HTERT RPE-1 (cell line): Measurements from ENCODE around the gene IER2.

ENCODE experiments used
- in situ Hi-C: fragments of 300-500 bp; cut with MboI; formaldehyde crosslinking; loops from 4 replicates; pipeline ENCODE4 v1.14.3; 2020; ENCODE audit warnings: low sequenced_read_pairs

The IER2 gene

DNA sequence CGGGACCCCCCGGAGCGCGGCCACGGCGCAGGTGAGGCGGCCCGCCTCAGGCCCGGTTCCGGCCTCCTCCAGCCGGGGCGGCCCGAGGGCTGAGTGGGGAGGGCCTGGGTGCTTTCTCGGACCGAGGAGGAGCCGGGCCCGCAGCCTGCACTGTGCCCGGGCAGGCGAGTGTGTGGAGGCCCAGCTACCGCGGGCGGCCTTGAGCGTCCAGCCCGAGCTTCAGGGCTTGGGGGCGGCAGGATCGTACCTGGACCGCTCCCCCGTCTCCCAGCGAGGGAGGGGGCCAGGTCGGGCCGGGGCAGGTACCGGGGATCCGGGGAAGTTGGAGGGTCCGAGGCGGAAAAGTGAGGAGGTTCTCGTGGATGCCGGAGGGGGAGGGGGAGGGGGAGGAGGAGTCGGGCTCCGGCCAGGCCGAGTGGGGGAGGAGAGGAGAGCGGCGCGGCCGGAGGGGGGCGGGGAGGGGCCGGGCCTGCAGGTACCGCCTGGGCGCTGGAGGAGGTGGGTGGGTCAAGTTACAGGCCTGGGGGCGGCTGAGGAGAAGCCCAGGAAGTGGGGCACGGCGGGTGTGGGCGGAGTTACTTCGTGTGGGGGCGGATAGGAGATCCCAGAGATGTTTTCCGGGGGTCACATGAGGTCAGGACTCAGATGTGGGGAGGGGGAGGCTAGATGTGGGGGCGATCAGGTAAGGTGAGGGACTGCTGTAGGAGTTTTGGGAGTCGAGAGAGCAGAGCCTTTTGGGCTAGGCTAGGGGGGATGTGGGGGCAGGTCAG, 31.6 kb upstream of the IER2 start:
- in situ Hi-C loops = no loop called here

DNA sequence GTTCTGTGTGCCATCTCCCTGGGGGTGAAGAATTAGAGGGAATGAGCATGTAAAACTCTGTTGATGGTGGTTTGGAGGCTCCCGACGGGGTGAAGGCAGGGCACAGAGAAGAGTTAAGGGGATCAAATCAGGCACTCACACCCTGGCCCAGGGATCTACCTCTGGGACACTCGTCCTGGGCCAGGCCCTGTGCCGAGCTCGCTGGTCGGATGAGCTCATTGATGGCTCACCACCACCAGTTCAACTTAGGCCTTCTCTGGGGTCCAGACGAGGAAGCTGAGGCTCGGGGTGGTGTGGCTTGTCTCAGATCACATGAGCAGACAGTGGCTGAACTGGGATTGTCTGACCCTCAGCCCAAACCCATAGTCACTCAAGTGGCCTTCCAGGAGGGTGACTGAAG, 30.6 kb upstream of the IER2 start:
- in situ Hi-C loops = no loop called here

DNA sequence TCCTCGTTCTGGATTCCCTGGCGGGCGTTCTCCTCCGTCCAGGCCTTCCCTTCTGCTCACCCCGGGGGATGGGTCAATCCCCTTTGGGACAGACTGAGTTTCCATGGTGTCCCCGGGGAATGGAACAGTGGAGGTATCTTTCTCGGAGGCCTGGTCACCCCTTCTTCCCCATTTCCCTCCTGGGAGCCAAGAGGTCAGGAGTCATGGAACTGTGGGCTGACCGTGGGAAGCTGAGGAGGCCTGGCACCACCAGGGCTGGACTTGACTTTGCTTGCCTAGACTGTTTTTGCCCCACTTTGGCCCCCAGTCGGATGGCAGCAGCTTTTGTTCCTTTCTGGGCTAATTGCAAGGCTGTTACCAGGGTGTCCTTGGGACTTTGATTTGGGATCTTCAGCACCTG, 30.2 kb upstream of the IER2 start:
- in situ Hi-C loops = no loop called here

DNA sequence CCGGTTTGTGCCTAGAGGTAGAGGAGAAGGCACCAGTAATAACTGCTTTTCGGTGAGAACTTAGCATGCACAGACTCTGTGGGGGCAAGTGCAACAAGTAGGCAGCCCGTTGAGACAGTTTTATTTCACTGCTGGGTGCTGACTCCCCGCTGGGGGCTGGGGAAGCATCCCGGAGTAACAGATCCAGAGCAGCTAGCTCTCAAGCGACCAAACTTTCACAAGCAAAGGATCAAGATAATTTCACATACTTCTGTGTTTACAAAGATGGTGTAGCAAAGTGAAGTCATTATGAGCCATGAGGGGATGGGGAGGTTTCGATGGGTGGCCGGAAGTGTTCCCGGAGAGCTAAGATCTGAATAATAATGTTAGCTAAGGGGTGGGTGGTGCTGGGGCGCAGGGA, 29.4 kb upstream of the IER2 start:
- in situ Hi-C loops = no loop called here

DNA sequence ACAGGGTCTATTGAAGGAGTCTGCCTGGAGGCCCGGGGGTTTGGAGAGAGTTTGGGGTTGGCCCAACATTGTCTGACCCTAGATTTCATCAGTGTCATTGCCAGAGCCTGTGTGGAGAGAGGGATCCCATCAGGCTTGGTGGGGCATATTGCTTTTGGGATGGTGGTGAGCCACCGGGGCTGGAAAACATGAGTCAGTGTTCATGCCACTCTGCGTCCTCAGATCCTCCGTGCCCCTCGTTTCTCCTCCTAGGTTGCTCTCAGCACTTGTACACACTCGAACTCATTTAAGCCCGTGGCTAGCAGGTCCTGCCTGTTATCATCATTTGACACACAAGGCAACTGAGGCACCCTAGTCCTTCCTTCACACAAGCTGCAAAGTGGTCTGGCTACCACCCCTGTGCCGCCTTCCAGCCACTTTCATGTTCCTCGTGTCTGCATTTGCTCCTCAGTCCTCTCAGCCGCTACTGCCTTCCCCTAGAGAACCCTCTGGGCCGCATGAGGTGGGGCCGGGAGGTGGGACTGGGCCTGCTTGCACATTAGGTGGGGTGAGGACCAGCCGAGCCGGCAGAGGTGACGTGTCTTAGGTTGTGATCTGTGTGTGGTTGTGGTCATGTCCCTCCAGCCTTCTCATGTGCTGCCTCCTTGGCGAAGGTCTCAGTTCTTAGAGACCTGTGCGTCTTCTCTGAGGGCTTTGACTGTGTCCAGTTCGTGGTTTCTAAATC, 28.5 kb upstream of the IER2 start:
- in situ Hi-C loops = no loop called here

DNA sequence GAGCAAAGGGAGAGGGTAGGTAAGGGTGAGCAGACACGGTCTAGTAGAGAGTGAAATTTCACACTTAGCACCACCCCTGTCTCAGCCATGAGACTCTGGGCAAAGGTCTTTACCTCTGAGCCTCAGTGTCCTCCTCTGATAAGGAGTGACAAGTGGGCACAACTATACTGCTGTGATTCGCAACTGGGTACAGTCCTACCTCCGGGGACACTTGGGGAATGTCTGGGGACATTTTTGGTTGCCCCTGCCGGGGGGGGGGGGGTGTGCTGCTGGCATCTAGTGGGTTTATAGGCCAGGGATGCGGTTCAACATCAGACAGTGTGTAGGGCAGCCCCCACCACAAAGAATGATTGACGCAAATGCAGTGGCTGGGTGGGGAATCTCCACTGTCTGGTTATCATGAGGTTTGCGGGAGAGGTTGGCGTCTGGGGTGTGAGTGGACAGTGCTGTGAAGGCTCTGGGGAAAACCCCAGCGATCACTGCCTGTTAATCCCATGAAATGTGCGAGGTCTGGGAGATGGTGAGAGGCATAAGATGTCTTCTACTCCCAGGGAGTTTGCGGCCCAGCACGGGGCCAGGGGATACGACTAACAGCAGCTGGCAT, 27.8 kb upstream of the IER2 start:
- in situ Hi-C loops = no loop called here

DNA sequence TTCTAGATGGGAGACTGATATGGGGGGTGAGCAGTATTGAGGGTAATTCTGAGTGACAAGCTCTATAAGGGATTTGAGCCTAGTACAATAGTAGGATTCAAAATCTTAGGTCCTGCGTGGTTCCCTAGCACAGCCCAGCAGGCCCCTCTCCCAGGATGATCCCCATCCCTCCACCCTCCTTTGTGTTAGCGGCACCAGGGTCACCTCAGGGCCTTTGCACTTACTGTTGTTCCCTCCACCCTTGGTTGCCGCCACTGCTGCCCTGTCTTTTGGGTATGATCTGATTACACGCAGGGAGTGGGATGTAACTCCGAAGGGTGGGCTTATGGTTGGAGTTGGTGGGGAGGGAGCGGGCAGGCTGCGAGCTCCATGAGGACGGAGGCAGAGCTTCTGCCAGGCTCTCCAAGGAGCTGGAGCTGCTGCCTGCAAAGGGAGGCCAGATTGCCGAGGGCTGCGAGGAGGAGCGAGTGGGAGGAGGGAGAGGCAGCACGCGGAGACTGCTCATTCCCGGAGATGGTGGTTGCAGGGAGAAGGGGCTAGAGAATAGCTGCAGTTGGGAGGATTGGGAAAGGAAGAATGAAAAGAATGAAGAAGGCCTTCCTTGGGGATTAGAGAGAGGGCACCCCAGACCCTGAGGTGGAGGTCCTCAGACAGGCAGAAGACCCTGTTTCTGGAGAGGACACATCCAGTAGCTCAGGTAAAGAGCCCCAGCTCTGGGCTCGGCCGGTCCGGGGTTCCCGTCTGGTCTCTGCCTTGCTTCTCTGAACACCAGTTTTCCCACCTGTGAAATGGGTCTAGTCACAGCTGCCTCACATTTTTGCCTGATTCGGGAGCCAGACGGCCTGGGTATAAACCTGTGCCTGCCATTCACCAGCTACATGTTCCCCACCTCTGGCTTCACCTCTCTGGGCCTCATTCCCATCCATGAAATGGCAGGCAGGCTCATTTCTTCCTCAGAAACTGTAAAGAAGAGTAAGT, 26.9 kb upstream of the IER2 start:
- in situ Hi-C loops = no loop called here

DNA sequence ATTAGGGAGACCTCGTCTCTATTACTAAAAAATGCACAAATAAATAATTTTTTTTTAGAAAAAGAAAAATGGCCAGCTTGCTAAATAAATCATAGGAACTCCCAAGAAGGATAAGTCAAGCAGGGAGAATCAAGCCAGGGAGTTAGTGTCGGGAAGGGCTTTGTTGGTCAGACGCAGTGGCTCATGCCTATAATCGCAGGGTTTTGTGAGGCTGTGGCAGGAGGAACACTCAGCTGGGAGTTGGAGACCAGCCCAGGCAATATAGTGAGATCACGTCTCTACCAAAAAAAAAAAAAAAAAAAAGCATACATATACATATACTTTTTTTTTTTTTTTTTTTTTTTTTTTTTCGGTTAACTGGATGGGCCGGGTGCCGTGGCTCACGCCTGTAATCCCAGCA, 23.2 kb upstream of the IER2 start:
- in situ Hi-C loops = no loop called here

DNA sequence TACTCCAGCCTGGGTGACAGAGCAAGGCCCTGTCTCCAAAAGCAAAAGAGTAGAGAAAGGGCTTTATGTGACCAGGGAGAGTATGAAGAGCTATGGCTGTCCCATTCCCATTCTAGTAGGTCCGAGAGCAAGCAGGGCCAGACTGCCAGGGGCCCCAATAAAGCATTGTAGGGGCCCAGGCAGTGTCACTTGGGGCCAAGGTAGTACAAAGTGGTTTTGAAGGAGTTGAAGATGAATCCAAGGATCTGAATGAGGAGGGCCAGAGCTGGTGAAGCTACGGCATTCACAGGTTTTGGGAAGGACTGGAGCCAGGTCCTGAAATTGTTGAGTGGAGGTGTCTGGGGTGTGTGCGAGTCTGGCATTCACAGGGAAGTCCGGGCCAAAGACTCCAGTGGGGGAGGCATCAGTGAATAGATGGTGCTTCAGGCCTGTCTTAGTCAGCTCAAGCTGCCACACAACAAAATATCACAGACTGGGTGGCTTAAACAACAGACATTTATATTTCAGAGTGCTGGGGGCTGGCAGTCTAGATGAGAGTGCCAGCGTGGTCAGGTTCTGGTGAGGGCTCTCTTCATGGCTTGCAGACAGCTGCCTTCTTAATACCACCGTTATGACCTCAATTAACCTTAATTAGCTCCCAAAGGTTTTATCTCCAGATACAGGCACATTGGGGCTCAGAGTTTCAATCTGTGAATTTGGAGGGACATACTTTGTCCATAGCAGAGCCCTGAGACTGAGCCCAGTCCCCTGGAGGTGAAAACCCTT, 22.2 kb upstream of the IER2 start:
- in situ Hi-C loops = no loop called here

DNA sequence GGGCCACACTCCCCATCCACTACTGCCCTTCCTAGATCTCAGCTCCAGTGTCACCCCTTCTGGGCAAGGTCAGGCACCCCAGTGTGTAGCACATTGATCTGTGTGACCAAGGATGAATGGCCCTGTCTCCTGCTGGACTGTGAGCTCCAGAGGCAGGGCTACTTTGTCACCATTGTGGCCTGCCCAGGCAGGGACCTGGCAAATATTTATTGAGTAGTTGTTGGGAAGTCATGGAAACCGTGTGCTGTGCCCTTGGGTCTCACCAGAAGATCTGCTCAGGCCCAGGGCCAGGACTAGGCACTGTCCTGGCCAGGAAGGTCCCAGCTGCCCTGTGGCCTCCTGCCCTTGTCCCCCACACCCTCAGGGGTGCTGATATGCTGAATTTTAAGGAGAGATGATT, 21.6 kb upstream of the IER2 start:
- in situ Hi-C loops = no loop called here

DNA sequence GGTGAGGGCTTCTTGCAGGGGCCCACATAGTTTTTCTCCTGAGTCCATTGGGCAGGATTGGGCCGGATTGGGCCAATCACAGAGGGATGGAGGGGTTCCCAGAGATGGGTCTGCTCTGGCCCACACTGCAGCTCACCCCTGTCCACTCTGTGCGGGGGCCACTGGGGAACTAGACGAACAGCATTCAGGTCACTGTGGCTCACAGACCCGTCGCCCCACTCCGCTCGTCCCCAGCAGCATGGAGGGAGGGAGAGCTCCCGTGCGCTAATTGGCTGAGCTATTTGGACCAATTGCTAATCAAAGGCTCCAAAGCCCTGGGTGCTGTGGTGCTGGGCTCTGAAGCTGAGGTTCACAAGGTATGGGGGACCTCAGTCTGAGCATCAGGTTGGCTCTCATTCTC, 20.8 kb upstream of the IER2 start:
- in situ Hi-C loops = no loop called here

DNA sequence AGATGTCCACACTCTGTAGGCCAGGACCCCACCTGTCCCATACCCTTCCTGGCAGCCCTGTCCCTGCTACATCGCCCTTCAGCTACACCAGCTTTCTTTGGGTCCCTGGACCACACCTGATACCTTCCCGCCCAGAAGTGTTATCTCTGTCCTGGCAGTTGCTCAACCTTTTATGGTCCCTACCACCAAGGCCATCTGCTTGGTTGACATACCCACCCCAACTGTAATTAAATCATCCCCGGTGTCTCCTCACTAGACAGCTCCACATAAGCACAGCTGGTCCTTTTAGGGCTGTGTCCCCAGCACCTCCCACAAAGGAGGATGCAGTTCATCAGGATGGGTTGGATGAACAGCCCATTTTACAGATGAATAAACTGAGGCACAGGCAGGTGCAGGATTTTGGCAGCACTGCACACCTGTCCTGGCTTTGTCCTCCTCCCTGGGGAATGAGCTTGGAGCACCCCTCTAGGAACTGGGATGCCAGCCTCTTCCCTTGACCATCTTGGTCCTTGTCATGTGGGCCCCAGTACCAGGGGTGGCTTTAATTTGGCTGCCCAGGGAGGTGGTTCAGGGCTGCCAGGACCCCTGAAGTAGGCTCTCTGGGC, 19.2 kb upstream of the IER2 start:
- in situ Hi-C loops = no loop called here

DNA sequence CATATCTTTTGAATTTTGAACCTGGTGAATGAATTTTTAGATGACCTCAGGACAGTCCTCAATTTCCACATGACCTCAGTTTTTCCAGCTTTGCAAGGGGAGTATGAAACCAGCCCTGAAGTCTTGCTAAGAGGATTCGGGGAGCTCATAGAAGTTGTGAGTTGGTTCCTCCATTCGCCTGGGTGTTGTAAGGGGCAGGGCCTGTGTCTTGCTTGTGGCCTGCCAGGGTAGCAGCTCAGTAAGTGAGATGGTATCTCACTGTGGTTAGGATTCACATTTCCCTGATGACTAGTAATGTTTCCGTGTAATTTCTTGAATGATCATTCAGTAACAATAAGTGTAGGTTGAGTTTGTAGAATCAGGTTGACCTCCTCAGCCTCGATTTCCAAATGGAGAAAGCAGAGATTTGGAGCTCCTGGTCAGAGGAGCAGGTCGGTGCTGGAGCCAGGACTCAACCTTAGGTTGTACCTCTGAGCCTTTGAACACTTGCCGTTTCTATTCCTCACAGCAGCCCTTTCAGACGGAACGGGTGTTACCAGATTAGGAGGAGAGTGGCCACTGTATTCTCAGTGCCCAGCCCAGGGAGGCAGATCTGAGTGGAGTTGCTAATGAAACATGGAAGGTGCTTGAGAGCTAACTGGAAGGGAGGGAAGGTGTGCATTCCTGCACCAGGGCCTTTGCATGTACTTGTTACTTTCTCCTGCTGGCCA, 17.6 kb upstream of the IER2 start:
- in situ Hi-C loops = no loop called here

DNA sequence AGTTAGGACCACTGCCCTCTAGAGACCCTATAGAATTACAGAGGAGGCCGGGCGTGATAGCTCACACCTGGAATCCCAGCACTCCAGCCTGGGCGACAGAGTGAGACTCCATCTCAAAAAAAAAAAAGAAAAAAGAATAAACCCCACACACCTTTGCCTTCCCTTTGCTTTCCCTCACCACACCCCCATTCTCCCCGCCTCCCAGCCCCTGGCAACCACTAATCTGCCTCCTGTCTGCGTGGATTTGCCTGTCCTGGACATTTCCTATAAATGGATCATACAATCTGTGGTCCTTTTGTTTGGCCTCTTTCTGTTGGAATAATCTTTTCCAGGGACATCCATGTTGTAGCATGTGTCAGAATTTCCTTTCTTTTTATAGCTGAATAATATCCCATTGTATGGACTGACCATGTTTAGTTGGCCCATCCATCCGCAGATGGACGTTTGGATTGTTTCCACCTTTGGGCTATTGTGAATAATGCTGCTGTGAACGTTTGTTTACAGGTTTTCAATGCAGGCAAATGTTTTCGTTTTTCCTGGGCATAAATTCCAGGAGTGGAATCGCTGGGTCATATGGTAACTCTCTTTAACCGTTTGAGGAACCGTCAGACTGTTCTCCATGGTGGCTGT, 16.9 kb upstream of the IER2 start:
- in situ Hi-C loops = no loop called here

DNA sequence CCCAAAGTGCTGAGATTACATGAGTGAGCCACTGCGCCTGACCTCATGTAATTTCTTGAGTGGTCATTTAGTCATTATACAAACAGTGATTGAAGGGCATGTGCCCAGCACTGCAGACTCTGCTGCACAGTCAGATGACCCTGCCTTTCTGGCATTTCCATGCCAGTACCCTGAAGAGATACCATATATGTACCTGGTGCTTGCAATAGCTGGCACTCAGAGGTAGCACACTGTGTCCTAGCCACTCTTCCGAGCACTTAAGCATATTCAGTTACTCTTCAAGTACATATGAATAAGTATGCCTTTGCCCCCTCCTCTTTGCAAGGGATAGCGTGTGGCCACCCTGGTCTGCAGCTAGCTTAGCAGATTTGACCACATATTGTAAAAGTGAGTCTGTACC, 15.6 kb upstream of the IER2 start:
- in situ Hi-C loops = no loop called here

DNA sequence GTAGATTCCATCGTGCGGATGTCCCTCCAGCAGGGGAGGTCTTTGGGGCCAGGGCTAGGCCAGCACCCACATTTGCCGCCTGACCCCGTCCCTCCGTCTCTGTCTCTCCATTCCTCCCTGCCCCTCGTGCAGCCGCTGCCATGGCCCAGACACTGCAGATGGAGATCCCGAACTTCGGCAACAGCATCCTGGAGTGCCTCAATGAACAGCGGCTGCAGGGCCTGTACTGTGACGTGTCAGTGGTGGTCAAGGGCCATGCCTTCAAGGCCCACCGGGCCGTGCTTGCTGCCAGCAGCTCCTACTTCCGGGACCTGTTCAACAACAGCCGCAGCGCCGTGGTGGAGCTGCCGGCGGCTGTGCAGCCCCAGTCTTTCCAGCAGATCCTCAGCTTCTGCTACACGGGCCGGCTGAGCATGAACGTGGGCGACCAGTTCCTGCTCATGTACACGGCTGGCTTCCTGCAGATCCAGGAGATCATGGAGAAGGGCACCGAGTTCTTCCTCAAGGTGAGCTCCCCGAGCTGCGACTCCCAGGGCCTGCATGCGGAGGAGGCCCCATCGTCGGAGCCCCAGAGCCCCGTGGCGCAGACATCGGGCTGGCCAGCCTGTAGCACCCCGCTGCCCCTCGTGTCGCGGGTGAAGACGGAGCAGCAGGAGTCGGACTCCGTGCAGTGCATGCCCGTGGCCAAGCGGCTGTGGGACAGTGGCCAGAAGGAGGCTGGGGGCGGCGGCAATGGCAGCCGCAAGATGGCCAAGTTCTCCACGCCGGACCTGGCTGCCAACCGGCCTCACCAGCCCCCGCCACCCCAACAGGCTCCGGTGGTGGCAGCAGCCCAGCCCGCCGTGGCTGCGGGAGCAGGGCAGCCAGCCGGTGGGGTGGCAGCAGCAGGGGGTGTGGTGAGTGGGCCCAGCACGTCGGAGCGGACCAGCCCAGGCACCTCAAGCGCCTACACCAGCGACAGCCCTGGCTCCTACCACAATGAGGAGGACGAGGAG, 14.8 kb upstream of the IER2 start:
- in situ Hi-C loops = no loop called here

DNA sequence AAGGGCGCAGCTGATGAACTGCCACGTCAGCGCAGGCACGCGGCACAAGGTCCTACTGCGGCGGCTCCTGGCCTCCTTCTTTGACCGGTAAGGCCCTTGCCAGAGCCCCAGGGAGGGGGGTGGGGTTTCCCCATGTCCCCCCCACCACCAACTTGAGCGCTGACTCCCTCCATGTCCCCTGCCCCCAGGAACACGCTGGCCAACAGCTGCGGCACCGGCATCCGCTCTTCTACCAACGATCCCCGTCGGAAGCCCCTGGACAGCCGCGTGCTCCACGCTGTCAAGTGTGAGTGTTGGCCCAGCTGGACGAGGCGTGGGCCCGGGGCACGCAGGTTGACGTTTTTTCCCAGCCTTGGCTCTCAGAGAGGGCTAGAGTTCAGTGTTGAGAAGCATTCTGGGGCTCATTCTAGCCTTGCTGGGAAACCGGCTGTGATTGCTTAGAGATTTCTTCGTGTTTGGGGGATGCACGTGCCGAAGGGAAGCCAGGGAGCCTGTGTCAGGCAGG, 12.9 kb upstream of the IER2 start:
- in situ Hi-C loops = no loop called here
